ENCODE measurements around the gene NRTN.
"Not testable (repeated sequence)": the region's sequence is repeated elsewhere in the genome, so short reads cannot be mapped to it uniquely, and the experiment has no call there.

GRCh38 chr19:5848621-5849020 lies 43.8 kb downstream of the NRTN start:
- TF ChIP-seq, protein P1, sequence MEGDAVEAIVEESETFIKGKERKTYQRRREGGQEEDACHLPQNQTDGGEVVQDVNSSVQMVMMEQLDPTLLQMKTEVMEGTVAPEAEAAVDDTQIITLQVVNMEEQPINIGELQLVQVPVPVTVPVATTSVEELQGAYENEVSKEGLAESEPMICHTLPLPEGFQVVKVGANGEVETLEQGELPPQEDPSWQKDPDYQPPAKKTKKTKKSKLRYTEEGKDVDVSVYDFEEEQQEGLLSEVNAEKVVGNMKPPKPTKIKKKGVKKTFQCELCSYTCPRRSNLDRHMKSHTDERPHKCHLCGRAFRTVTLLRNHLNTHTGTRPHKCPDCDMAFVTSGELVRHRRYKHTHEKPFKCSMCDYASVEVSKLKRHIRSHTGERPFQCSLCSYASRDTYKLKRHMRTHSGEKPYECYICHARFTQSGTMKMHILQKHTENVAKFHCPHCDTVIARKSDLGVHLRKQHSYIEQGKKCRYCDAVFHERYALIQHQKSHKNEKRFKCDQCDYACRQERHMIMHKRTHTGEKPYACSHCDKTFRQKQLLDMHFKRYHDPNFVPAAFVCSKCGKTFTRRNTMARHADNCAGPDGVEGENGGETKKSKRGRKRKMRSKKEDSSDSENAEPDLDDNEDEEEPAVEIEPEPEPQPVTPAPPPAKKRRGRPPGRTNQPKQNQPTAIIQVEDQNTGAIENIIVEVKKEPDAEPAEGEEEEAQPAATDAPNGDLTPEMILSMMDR (IDR thresholded peaks at IDR 0.05) = not testable (repeated sequence)
- not testable (repeated sequence) for TF ChIP-seq EP300 (IDR thresholded peaks at IDR 0.05)
